Stimulated activated naive CD4-positive, alpha-beta T cell (primary cell): Measurements from ENCODE around the gene A1BG.
A peak's percentile ranks its signal among the peaks of the same experiment; 100 is the strongest.

Experiments
- DNase-seq, 6 experiments: peaks; one replicate each; lab custom pipeline; 2025; lab: John Stamatoyannopoulos, UW

Gene A1BG

GRCh38 chr19:58352760-58353671 is at the start of gene A1BG:
A1BG (minus strand) TSS chr19:58353492; CDS start chr19:58353437, 55 bp downstream.
- DNase-seq, result no peak

- no peak for DNase-seq
Observed at GRCh38 chr19:58401840-58402421, 48.6 kb upstream of the A1BG start.

GRCh38 chr19:58400916-58401839 is 47.9 kb upstream of the A1BG start:
- peak; percentile 95 to 100 (median 98) for DNase-seq

GRCh38 chr19:58400316-58400915 is 47.1 kb upstream of the A1BG start:
- no peak for DNase-seq

GRCh38 chr19:58399903-58400302 is 46.6 kb upstream of the A1BG start:
- no peak for DNase-seq

GRCh38 chr19:58398545-58398944 is 45.3 kb upstream of the A1BG start:
- DNase-seq, result no peak

- DNase-seq, result no peak
Observed at GRCh38 chr19:58398087-58398486, 44.8 kb upstream of the A1BG start.

GRCh38 chr19:58397533-58398037 is 44.3 kb upstream of the A1BG start:
- DNase-seq, result no peak

- DNase-seq, result no peak
Observed at GRCh38 chr19:58396691-58397532, 43.6 kb upstream of the A1BG start.

- DNase-seq, result no peak
Observed at GRCh38 chr19:58395979-58396627, 42.8 kb upstream of the A1BG start.

GRCh38 chr19:58395220-58395978 is 42.1 kb upstream of the A1BG start, which contains the start of gene RNF225:
RNF225 (plus strand) TSS chr19:58395656; CDS start chr19:58396090, 434 bp downstream.
- DNase-seq, result no peak

- no peak for DNase-seq
Observed at GRCh38 chr19:58394821-58395219, 41.5 kb upstream of the A1BG start.

GRCh38 chr19:58393725-58394033 is 40.4 kb upstream of the A1BG start:
- DNase-seq, result no peak

- DNase-seq, result no peak
Observed at GRCh38 chr19:58392945-58393724, 39.8 kb upstream of the A1BG start.

GRCh38 chr19:58388175-58388526 is 34.9 kb upstream of the A1BG start:
- DNase-seq, result no peak

GRCh38 chr19:58387338-58388174 is 34.3 kb upstream of the A1BG start:
- DNase-seq, result no peak

- DNase-seq, result peak; percentile 87 to 97 (median 96)
Observed at GRCh38 chr19:58386576-58387337, 33.5 kb upstream of the A1BG start, which contains the start of gene RPS5. RPS5 (plus strand) TSS chr19:58387269; CDS start chr19:58388138, 869 bp downstream.
